Common myeloid progenitor, CD34-positive (primary cell): ENCODE results near the gene KLHDC4.
A peak's percentile ranks its signal among the peaks of the same experiment; 100 is the strongest.

ENCODE experiments used
- CTCF ChIA-PET: fragments of 350-600 bp; sonication (Branson Sonifier 250); formaldehyde crosslinking; loops from one replicate; lab custom pipeline; 2021; ENCODE audit warnings: antibody characterized with exemption; lab: Charles Lee
- POLR2A ChIA-PET: fragments of 350-600 bp; sonication (Branson Sonifier 250); formaldehyde crosslinking; loops from one replicate; lab custom pipeline; 2021; ENCODE audit warnings: antibody characterized with exemption; lab: Charles Lee
- DNase-seq, 3 donors: peaks; one replicate each; pipeline versions ENCODE4 v3.0.0 to v3.0.0-alpha.2; 2013
- H3K27ac ChIP-seq, 2 experiments: 1 replicate in 1 of 2; 2 replicates in 1 of 2; pipeline ENCODE4 v1.7.0; 2013; ENCODE audit warnings: inconsistent platforms in 2 of 2, low read length in 2 of 2, mild to moderate bottlenecking in 2 of 2, low read depth in 1 of 2, moderate library complexity in 1 of 2; ENCODE audit not compliant: severe bottlenecking in 2 of 2, insufficient read depth in 1 of 2, poor library complexity in 1 of 2
- H3K27me3 ChIP-seq, 5 experiments: replicated peaks in 2 of 5; 1 replicate in 3 of 5; 2 replicates in 2 of 5; pipeline versions ENCODE4 v1.6.1 to v1.7.0; 2013; ENCODE audit warnings: low read length in 4 of 5, mild to moderate bottlenecking in 2 of 5, moderate library complexity in 2 of 5, inconsistent platforms in 1 of 5; ENCODE audit not compliant: insufficient read depth in 5 of 5, control insufficient read depth in 4 of 5
- H3K36me3 ChIP-seq, 4 experiments: 1 replicate in 2 of 4; 2 replicates in 2 of 4; pipeline versions ENCODE4 v1.6.1 to v1.7.0; 2013; ENCODE audit warnings: low read length in 3 of 4, control low read depth in 1 of 4, mild to moderate bottlenecking in 1 of 4; ENCODE audit not compliant: control insufficient read depth in 4 of 4, insufficient read depth in 4 of 4
- H3K4me1 ChIP-seq, 4 experiments: 1 replicate in 3 of 4; 2 replicates in 1 of 4; pipeline versions ENCODE4 v1.6.1 to v1.7.1; 2013; ENCODE audit warnings: low read length in 3 of 4, mild to moderate bottlenecking in 3 of 4, control low read depth in 1 of 4, inconsistent platforms in 1 of 4, moderate library complexity in 1 of 4; ENCODE audit not compliant: control insufficient read depth in 4 of 4, insufficient read depth in 4 of 4; ENCODE audit errors: control extremely low read depth in 1 of 4
- H3K4me3 ChIP-seq, 7 experiments: 1 replicate in 4 of 7; 2 replicates in 3 of 7; pipeline versions ENCODE4 v1.5.1 to v1.7.0; 2013; ENCODE audit warnings: mild to moderate bottlenecking in 7 of 7, low read length in 6 of 7, moderate library complexity in 6 of 7, inconsistent platforms in 2 of 7, low read depth in 2 of 7, control low read depth in 1 of 7; ENCODE audit not compliant: insufficient read depth in 4 of 7, control insufficient read depth in 1 of 7; ENCODE audit errors: extremely low read depth in 1 of 7
- H3K9me3 ChIP-seq, 5 experiments: 1 replicate in 4 of 5; 2 replicates in 1 of 5; pipeline versions ENCODE4 v1.6.1 to v1.7.1; 2013; ENCODE audit warnings: low read length in 4 of 5, mild to moderate bottlenecking in 2 of 5, inconsistent platforms in 1 of 5, low read depth in 1 of 5, moderate library complexity in 1 of 5; ENCODE audit not compliant: control insufficient read depth in 4 of 5, insufficient read depth in 2 of 5; ENCODE audit errors: control extremely low read depth in 1 of 5
- WGBS: methylation state at CpG from one replicate; pipeline ENCODE4 v1.1.5; 2013; ENCODE audit not compliant: insufficient coverage; 5-methylcytosine and 5-hydroxymethylcytosine counted together

KLHDC4 gene

GRCh38 chr16:87701505-87701921 is 64.3 kb downstream of the KLHDC4 start:
- no peak overlapping the region for H3K4me3 ChIP-seq
- CTCF ChIA-PET: interaction anchor here (1.1 to 1.3 kb wide), 3 partner anchors 9 to 13 kb away, joined by 3 to 5 read pairs (median 3); no protein-coding TSS in a partner anchor
- WGBS: 90% methylated on average over 16 of the region's 23 CpGs

GRCh38 chr16:87701078-87701460 is 64.7 kb downstream of the KLHDC4 start:
- WGBS: 87% methylated on average over 11 of the region's 11 CpGs
- Histone ChIP-seq H3K4me1 (peaks cover 4 to 28% (median 25%) of the 10 kb centered on the region in 4 experiments), H3K9me3 (no peaks in the 10 kb centered on the region), H3K36me3 (peaks cover 0 to 74% (median 19%) of the 10 kb centered on the region in 4 experiments), H3K27me3 (no peaks in the 10 kb centered on the region), H3K27ac (no peak overlapping the region), H3K4me3 (no peak overlapping the region)
- no peak for DNase-seq
- ChIA-PET POLR2A (no interaction called here), CTCF (interaction anchor here (1.1 to 1.3 kb wide), 3 partner anchors 9 to 13 kb away, joined by 3 to 5 read pairs (median 3); no protein-coding TSS in a partner anchor)

More at GRCh38 chr16:87701505-87701921, 64.3 kb downstream of the KLHDC4 start:
- POLR2A ChIA-PET: no interaction called here
- peaks cover 1 to 73% (median 19%) of the 10 kb centered on the region in 4 experiments for H3K36me3 ChIP-seq
- peaks cover 4 to 28% (median 25%) of the 10 kb centered on the region in 4 experiments for H3K4me1 ChIP-seq
- no peaks in the 10 kb centered on the region for H3K27me3 ChIP-seq
- peak in 2 of 3 donors; percentile 28 to 34 for DNase-seq
- H3K9me3 ChIP-seq: no peaks in the 10 kb centered on the region
- H3K27ac ChIP-seq: no peak overlapping the region

GRCh38 chr16:87700406-87701077 is 65.2 kb downstream of the KLHDC4 start:
- ChIA-PET POLR2A (no interaction called here), CTCF (interaction anchor here (1.1 to 1.3 kb wide), 3 partner anchors 9 to 14 kb away, joined by 3 to 5 read pairs (median 3); no protein-coding TSS in a partner anchor)
- Histone ChIP-seq H3K4me1 (peaks cover 4 to 28% (median 25%) of the 10 kb centered on the region in 4 experiments), H3K4me3 (no peak overlapping the region), H3K27me3 (no peaks in the 10 kb centered on the region), H3K27ac (no peak overlapping the region), H3K9me3 (no peaks in the 10 kb centered on the region), H3K36me3 (peaks cover 0 to 77% (median 22%) of the 10 kb centered on the region in 4 experiments)
- 89% methylated on average over 17 of the region's 19 CpGs for WGBS
- DNase-seq: peak in 1 of 3 donors; percentile 8

- Histone ChIP-seq H3K9me3 (no peaks in the 10 kb centered on the region), H3K36me3 (peaks cover 0 to 80% (median 24%) of the 10 kb centered on the region in 4 experiments), H3K27ac (no peak overlapping the region), H3K27me3 (no peaks in the 10 kb centered on the region), H3K4me3 (no peak overlapping the region), H3K4me1 (peaks cover 4 to 23% (median 21%) of the 10 kb centered on the region in 4 experiments)
- WGBS: 98% methylated on average over 16 of the region's 20 CpGs
- DNase-seq: no peak
- POLR2A ChIA-PET: no interaction called here
- CTCF ChIA-PET: no interaction called here
Measured at GRCh38 chr16:87698676-87699199, 67.0 kb downstream of the KLHDC4 start.

GRCh38 chr16:87698241-87698640 is 67.5 kb downstream of the KLHDC4 start:
- Histone ChIP-seq H3K4me3 (no peak overlapping the region), H3K4me1 (peaks cover 4 to 18% (median 16%) of the 10 kb centered on the region in 4 experiments), H3K9me3 (no peaks in the 10 kb centered on the region), H3K27ac (no peak overlapping the region), H3K36me3 (peaks cover 0 to 80% (median 24%) of the 10 kb centered on the region in 4 experiments), H3K27me3 (no peaks in the 10 kb centered on the region)
- DNase-seq: no peak
- CTCF ChIA-PET: no interaction called here
- WGBS: 91% methylated on average over 6 of the region's 7 CpGs
- POLR2A ChIA-PET: no interaction called here

- WGBS: 98% methylated on average over 13 of the region's 14 CpGs
- CTCF ChIA-PET: no interaction called here
- no peak overlapping the region for H3K27ac ChIP-seq
- H3K36me3 ChIP-seq: peaks cover 0 to 80% (median 24%) of the 10 kb centered on the region in 4 experiments
- peaks cover 3 to 13% (median 11%) of the 10 kb centered on the region in 4 experiments for H3K4me1 ChIP-seq
- no peak for DNase-seq
- POLR2A ChIA-PET: no interaction called here
- no peaks in the 10 kb centered on the region for H3K27me3 ChIP-seq
- no peak overlapping the region for H3K4me3 ChIP-seq
- H3K9me3 ChIP-seq: no peaks in the 10 kb centered on the region
Measured at GRCh38 chr16:87697792-87698191, 68.0 kb downstream of the KLHDC4 start.

GRCh38 chr16:87697256-87697655 is 68.5 kb downstream of the KLHDC4 start:
- no peaks in the 10 kb centered on the region for H3K9me3 ChIP-seq
- H3K4me1 ChIP-seq: peaks cover 0 to 8% (median 6%) of the 10 kb centered on the region in 4 experiments
- H3K36me3 ChIP-seq: peaks cover 0 to 80% (median 24%) of the 10 kb centered on the region in 4 experiments
- POLR2A ChIA-PET: no interaction called here
- no peak overlapping the region for H3K27ac ChIP-seq
- H3K4me3 ChIP-seq: no peak overlapping the region
- 96% methylated on average over 17 of the region's 21 CpGs for WGBS
- no peaks in the 10 kb centered on the region for H3K27me3 ChIP-seq
- CTCF ChIA-PET: no interaction called here
- DNase-seq: no peak
